ENCODE data around the gene NGF.
"Not testable (repeated sequence)": the region's sequence is repeated elsewhere in the genome, so short reads cannot be mapped to it uniquely, and the experiment has no call there.

The NGF gene

GRCh38 chr1:115337633-115338456 is at the start of gene NGF:
NGF (minus strand) TSS chr1:115338249; CDS start chr1:115286795, 51,454 bp downstream.
- peak within 1 kb of the TSS; percentile 17 for H3K4me3 ChIP-seq (ENCODE audit: low read depth, low read length)
- no peak for TF ChIP-seq CTCF (IDR thresholded peaks at IDR 0.05; ENCODE audit: control insufficient read depth, extremely low read depth, insufficient read depth)
- no peak for DNase-seq (ENCODE audit: low read depth)

- not testable (repeated sequence) for DNase-seq (ENCODE audit: low read depth); H3K4me3 ChIP-seq (ENCODE audit: low read depth, low read length)
These were observed 45.4 kb upstream of the NGF start for GRCh38 chr1:115383455-115383854.

GRCh38 chr1:115379943-115380342 is 41.9 kb upstream of the NGF start:
- TF ChIP-seq CTCF (IDR thresholded peaks at IDR 0.05; ENCODE audit: control insufficient read depth, extremely low read depth, insufficient read depth): no peak
- no peak for DNase-seq (ENCODE audit: low read depth)
- no peak overlapping the region for H3K4me3 ChIP-seq (ENCODE audit: low read depth, low read length)

- DNase-seq (ENCODE audit: low read depth): peak; percentile 63
These were observed 39.4 kb upstream of the NGF start for GRCh38 chr1:115377411-115377810.

GRCh38 chr1:115374598-115374997 is 36.5 kb upstream of the NGF start:
- H3K4me3 ChIP-seq (ENCODE audit: low read depth, low read length): no peak overlapping the region
- no peak for DNase-seq (ENCODE audit: low read depth)
- TF ChIP-seq CTCF (IDR thresholded peaks at IDR 0.05; ENCODE audit: control insufficient read depth, extremely low read depth, insufficient read depth): no peak

More at GRCh38 chr1:115377411-115377810, 39.4 kb upstream of the NGF start:
- no peak overlapping the region; the same call in 1 of the 2 replicates for H3K4me3 ChIP-seq (ENCODE audit: low read depth, low read length)
- no peak for TF ChIP-seq CTCF (IDR thresholded peaks at IDR 0.05; ENCODE audit: control insufficient read depth, extremely low read depth, insufficient read depth)

- no peak overlapping the region for H3K4me3 ChIP-seq (ENCODE audit: low read depth, low read length)
- TF ChIP-seq CTCF (IDR thresholded peaks at IDR 0.05; ENCODE audit: control insufficient read depth, extremely low read depth, insufficient read depth): no peak
- no peak for DNase-seq (ENCODE audit: low read depth)
These were observed 35.3 kb upstream of the NGF start for GRCh38 chr1:115373305-115373704.

- no peak for TF ChIP-seq CTCF (IDR thresholded peaks at IDR 0.05; ENCODE audit: control insufficient read depth, extremely low read depth, insufficient read depth)
- DNase-seq (ENCODE audit: low read depth): no peak
- no peak overlapping the region for H3K4me3 ChIP-seq (ENCODE audit: low read depth, low read length)
These were observed 27.7 kb upstream of the NGF start for GRCh38 chr1:115365738-115366137.
